ENCODE measurements around the gene CCDC178. TPM values are rescaled to one million over a fixed set of nuclear protein-coding genes. Genes with fewer than 3 reads are reported as not detected.

CCDC178 gene
- total RNA-seq, 1 experiment from 2014 or later: not detected

GRCh38 chr18:33427549-33427948, 13.0 kb downstream of the CCDC178 start:
- POLR2A ChIA-PET: no interaction called here
- no peaks in the 10 kb centered on the region for H3K9me2 ChIP-seq (ENCODE audit: insufficient read depth)
- CTCF ChIA-PET: no interaction called here
- TF ChIP-seq ZFX (IDR thresholded peaks at IDR 0.05) (no peak), CBX3 (IDR thresholded peaks at IDR 0.05; ENCODE audit: low read depth) (no peak), RAD21 (IDR thresholded peaks at IDR 0.05; ENCODE audit: low read depth) (no peak), SP1 (IDR thresholded peaks at IDR 0.05; ENCODE audit: low read depth) (no peak), ZNF274 (IDR thresholded peaks at IDR 0.05; ENCODE audit: low read depth, low read length) (no peak), POLR2AphosphoS5 (IDR thresholded peaks at IDR 0.05; ENCODE audit: low read depth, low read length) (no peak), EZH2phosphoT487 (IDR thresholded peaks at IDR 0.05; ENCODE audit: borderline replicate concordance) (no peak), ZBTB33 (IDR thresholded peaks at IDR 0.05; ENCODE audit: extremely low read depth, insufficient replicate concordance, low read length) (no peak), ELF1 (IDR thresholded peaks at IDR 0.05; ENCODE audit: borderline replicate concordance, low read depth) (no peak), REST (IDR thresholded peaks at IDR 0.05; ENCODE audit: low read depth) (no peak), TCF7L2 (IDR thresholded peaks at IDR 0.05; ENCODE audit: borderline replicate concordance, extremely low read depth, insufficient read depth, insufficient read length) (no peak), EZH2 (IDR thresholded peaks at IDR 0.05) (no peak), CEBPB (IDR thresholded peaks at IDR 0.05; ENCODE audit: low read depth) (no peak), POLR2A (IDR thresholded peaks at IDR 0.05; ENCODE audit: borderline replicate concordance, extremely low read depth, insufficient read depth, insufficient read length) (no peak), SRF (IDR thresholded peaks at IDR 0.05; ENCODE audit: low read depth) (no peak), SIN3A (IDR thresholded peaks at IDR 0.05; ENCODE audit: low read depth) (no peak), YY1 (IDR thresholded peaks at IDR 0.05; ENCODE audit: extremely low read depth, insufficient replicate concordance, low read depth, low read length) (no peak), FOSL1 (IDR thresholded peaks at IDR 0.05; ENCODE audit: low read depth) (no peak), ATF3 (IDR thresholded peaks at IDR 0.05) (no peak), EGR1 (IDR thresholded peaks at IDR 0.05; ENCODE audit: low read depth) (no peak)
- no peaks in the 10 kb centered on the region for H4K20me1 ChIP-seq (ENCODE audit: insufficient read depth)
- no peak overlapping the region for H3K4me3 ChIP-seq (replicated peaks in 1 of 2; ENCODE audit: low read depth in 1 of 2, low read length in 2 of 2)
- peaks cover 9 to 10% of the 10 kb centered on the region in 2 experiments; a peak in 2 of 4 replicates for H3K9me3 ChIP-seq (ENCODE audit: control insufficient read depth in 1 of 2, insufficient read depth in 1 of 2, low read depth in 1 of 2, low read length in 2 of 2)
- H3K4me2 ChIP-seq (ENCODE audit: low read length): no peak overlapping the region
- DNase-seq (ENCODE audit: low read depth, low spot score) (no peak), ATAC-seq (no peak)
- H3K27ac ChIP-seq (ENCODE audit: low read depth, low read length): no peak overlapping the region
- no peaks in the 10 kb centered on the region for H3K4me1 ChIP-seq (ENCODE audit: control insufficient read depth in 1 of 2, insufficient read depth in 2 of 2, low read length in 2 of 2)
- no peaks in the 10 kb centered on the region for H3K36me3 ChIP-seq (ENCODE audit: control insufficient read depth in 1 of 2, insufficient read depth in 2 of 2, low read length in 2 of 2)
- no peaks in the 10 kb centered on the region for H3K79me2 ChIP-seq (ENCODE audit: insufficient read depth, low read length)
- H2AFZ ChIP-seq (ENCODE audit: low read depth, low read length, poor library complexity, severe bottlenecking): no peak overlapping the region
- RAD21 ChIA-PET (ENCODE audit: low non-redundant PET in 1 of 2, low total read pairs in 2 of 2, uncharacterized antibody in 2 of 2, unreplicated experiment in 2 of 2): no interaction called here
- BruUV-seq (replicated peaks): no TSS peak
- H3K27me3 ChIP-seq (ENCODE audit: insufficient read depth, low read length): no peaks in the 10 kb centered on the region
- H3K9ac ChIP-seq (ENCODE audit: low read length): no peak overlapping the region
- intact Hi-C loops (cut with micrococcal nuclease): no loop called here

All from HCT116 (cell line).